ENCODE data around the gene ERC1. TPM values are rescaled to one million over a fixed set of nuclear protein-coding genes. Genes with fewer than 3 reads are reported as not detected.

ERC1 gene
- total RNA-seq, 1 donor from 2014 or later, result 56.5 TPM

DNA sequence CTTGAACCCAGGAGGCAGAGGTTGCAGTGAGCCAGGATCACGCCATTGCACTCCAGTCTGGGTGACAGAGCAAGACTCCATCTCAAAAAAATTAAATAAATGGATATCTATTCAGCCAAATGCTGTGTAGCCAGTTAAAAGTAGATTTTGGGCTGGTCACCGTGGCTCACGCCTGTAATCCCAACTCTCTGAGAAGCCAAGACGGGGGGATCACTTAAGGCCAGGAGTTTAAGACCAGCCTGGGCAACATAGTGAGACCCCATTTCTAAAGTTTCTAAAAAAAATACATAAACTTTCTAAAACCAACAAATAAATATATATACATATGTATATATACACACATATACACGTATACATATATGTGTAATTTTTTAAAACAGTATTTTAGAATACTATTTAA lies 414.6 kb downstream of the ERC1 start:
- no peaks in the 10 kb centered on the region for H3K4me1 ChIP-seq
- H3K4me3 ChIP-seq, result no peak overlapping the region
- no peaks in the 10 kb centered on the region for H3K27me3 ChIP-seq
- no peak overlapping the region for H3K27ac ChIP-seq
- no peak for TF ChIP-seq POLR2AphosphoS5 (IDR thresholded peaks at IDR 0.05; ENCODE audit: insufficient read depth in 1 of 2, low read depth in 1 of 2)
- H3K9me3 ChIP-seq, result no peaks in the 10 kb centered on the region
- no peak for DNase-seq (ENCODE audit: extremely low spot score in 2 of 2)
- H3K36me3 ChIP-seq, result peaks cover 0 to 10% of the 10 kb centered on the region in 2 donors
- intact Hi-C loops (cut with DNase I), result no loop called here

GRCh38 chr12:1410794-1411193 lies 419.8 kb downstream of the ERC1 start:
- TF ChIP-seq, protein P1, sequence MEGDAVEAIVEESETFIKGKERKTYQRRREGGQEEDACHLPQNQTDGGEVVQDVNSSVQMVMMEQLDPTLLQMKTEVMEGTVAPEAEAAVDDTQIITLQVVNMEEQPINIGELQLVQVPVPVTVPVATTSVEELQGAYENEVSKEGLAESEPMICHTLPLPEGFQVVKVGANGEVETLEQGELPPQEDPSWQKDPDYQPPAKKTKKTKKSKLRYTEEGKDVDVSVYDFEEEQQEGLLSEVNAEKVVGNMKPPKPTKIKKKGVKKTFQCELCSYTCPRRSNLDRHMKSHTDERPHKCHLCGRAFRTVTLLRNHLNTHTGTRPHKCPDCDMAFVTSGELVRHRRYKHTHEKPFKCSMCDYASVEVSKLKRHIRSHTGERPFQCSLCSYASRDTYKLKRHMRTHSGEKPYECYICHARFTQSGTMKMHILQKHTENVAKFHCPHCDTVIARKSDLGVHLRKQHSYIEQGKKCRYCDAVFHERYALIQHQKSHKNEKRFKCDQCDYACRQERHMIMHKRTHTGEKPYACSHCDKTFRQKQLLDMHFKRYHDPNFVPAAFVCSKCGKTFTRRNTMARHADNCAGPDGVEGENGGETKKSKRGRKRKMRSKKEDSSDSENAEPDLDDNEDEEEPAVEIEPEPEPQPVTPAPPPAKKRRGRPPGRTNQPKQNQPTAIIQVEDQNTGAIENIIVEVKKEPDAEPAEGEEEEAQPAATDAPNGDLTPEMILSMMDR (IDR thresholded peaks at IDR 0.05), result no peak
- H3K9me3 ChIP-seq, result no peaks in the 10 kb centered on the region
- peaks cover 0 to 10% of the 10 kb centered on the region in 2 donors for H3K36me3 ChIP-seq
- no peaks in the 10 kb centered on the region for H3K4me1 ChIP-seq
- intact Hi-C loops (cut with DNase I), result no loop called here
- DNase-seq (ENCODE audit: extremely low spot score in 2 of 2), result no peak
- no peaks in the 10 kb centered on the region for H3K27me3 ChIP-seq
- H3K27ac ChIP-seq, result no peak overlapping the region
- H3K4me3 ChIP-seq, result no peak overlapping the region

GRCh38 chr12:1413930-1414329 lies 422.9 kb downstream of the ERC1 start:
- intact Hi-C loops (cut with DNase I), result no loop called here
- TF ChIP-seq, protein P1 (IDR thresholded peaks at IDR 0.05), result no peak
- TF ChIP-seq POLR2AphosphoS5 (IDR thresholded peaks at IDR 0.05; ENCODE audit: insufficient read depth in 1 of 2, low read depth in 1 of 2) (no peak), POLR2A (IDR thresholded peaks at IDR 0.05) (no peak)

DNA sequence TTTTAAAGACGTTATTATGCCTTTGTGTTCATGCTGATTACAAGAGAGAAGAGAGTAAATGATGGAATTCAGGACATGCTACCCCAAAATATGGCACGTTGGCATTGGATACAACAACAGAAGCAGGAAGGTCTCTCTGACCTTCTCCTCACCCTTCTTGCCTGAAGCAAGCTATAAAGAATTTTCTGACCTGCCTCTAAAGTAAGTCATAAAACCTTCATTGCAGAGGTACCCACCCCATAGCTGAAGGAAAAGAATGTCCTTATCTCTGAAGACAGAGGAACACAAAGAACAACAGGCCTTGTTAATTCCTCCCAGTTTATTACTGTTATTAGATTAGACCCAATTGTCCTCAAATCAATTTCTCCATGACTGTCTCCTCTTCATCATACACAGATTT lies 427.1 kb downstream of the ERC1 start:
- Histone ChIP-seq H3K4me3 (no peak overlapping the region), H3K36me3 (no peaks in the 10 kb centered on the region), H3K4me1 (no peaks in the 10 kb centered on the region), H3K9me3 (peaks cover 9% of the 10 kb centered on the region), H3K27ac (no peak overlapping the region), H3K27me3 (no peaks in the 10 kb centered on the region)
- intact Hi-C loops (cut with DNase I), result no loop called here
- no peak for DNase-seq (ENCODE audit: extremely low spot score in 2 of 2)
- TF ChIP-seq POLR2AphosphoS5 (IDR thresholded peaks at IDR 0.05; ENCODE audit: insufficient read depth in 1 of 2, low read depth in 1 of 2) (no peak), POLR2A (IDR thresholded peaks at IDR 0.05) (no peak)
- TF ChIP-seq, protein P1 (IDR thresholded peaks at IDR 0.05), result no peak

More at GRCh38 chr12:1413930-1414329, 422.9 kb downstream of the ERC1 start:
- Histone ChIP-seq H3K4me1 (no peaks in the 10 kb centered on the region), H3K27me3 (no peaks in the 10 kb centered on the region), H3K4me3 (no peak overlapping the region), H3K36me3 (no peaks in the 10 kb centered on the region), H3K27ac (no peak overlapping the region), H3K9me3 (no peaks in the 10 kb centered on the region)
- DNase-seq (ENCODE audit: extremely low spot score in 2 of 2), result no peak

GRCh38 chr12:1419849-1420371 lies 428.9 kb downstream of the ERC1 start:
- H3K27me3 ChIP-seq, result no peaks in the 10 kb centered on the region
- no peaks in the 10 kb centered on the region for H3K4me1 ChIP-seq
- no peaks in the 10 kb centered on the region for H3K36me3 ChIP-seq
- intact Hi-C loops (cut with DNase I), result loop anchor here (10.0 kb wide), 1 partner anchor 55 kb away; no protein-coding TSS in a partner anchor
- H3K9me3 ChIP-seq, result peaks cover 9% of the 10 kb centered on the region
- TF ChIP-seq POLR2AphosphoS5 (IDR thresholded peaks at IDR 0.05; ENCODE audit: insufficient read depth in 1 of 2, low read depth in 1 of 2), result no peak
- no peak for TF ChIP-seq POLR2A (IDR thresholded peaks at IDR 0.05)
- TF ChIP-seq, protein P1 (IDR thresholded peaks at IDR 0.05), result no peak
- no peak for DNase-seq (ENCODE audit: extremely low spot score in 2 of 2)
- H3K4me3 ChIP-seq, result no peak overlapping the region
- no peak overlapping the region for H3K27ac ChIP-seq

Data from vagina (tissue), 2 donors.